ENCODE results near the gene SKIL.

GRCh38 chr3:170354760-170355159, 2.8 kb upstream of the SKIL start:
- TF ChIP-seq POLR2A (IDR thresholded peaks at IDR 0.05) (no peak), CTCF (IDR thresholded peaks at IDR 0.05) (no peak)
